ENCODE results near the gene TRPM1. TPM values are rescaled to one million over a fixed set of nuclear protein-coding genes. Genes with fewer than 3 reads are reported as not detected.

TRPM1 gene
- total and polyA plus RNA-seq, 12 donors, result 0.34 TPM; not detected in 11

DNA sequence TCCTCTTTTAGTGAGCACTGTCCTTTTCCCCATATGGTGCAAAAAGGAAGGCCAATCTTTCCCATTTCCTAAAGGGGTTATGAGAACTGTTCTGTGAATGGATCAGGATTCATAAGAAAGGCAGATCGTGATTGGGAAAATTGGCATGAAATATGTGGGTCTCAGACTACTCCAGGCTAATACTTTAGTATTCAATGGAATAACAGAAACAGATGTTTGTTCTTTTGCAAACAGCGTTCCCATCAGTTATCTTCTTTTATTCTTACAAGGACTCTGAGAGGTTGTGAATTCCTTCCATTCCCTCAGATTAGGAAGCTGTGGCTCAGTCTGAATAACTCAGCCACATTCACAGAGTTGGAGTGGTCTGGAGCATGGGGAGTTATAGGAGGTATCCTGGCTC, 58.8 kb downstream of the TRPM1 start:
- Histone ChIP-seq H3K27me3 (no peaks in the 10 kb centered on the region), H3K9me3 (replicated peaks in 1 of 3) (no peaks in the 10 kb centered on the region), H3K4me3 (no peak overlapping the region), H3K4me1 (replicated peaks in 1 of 2) (no peaks in the 10 kb centered on the region), H3K36me3 (replicated peaks in 1 of 2) (no peaks in the 10 kb centered on the region), H3K27ac (no peak overlapping the region)
- DNase-seq, result no peak
- TF ChIP-seq, protein P1, sequence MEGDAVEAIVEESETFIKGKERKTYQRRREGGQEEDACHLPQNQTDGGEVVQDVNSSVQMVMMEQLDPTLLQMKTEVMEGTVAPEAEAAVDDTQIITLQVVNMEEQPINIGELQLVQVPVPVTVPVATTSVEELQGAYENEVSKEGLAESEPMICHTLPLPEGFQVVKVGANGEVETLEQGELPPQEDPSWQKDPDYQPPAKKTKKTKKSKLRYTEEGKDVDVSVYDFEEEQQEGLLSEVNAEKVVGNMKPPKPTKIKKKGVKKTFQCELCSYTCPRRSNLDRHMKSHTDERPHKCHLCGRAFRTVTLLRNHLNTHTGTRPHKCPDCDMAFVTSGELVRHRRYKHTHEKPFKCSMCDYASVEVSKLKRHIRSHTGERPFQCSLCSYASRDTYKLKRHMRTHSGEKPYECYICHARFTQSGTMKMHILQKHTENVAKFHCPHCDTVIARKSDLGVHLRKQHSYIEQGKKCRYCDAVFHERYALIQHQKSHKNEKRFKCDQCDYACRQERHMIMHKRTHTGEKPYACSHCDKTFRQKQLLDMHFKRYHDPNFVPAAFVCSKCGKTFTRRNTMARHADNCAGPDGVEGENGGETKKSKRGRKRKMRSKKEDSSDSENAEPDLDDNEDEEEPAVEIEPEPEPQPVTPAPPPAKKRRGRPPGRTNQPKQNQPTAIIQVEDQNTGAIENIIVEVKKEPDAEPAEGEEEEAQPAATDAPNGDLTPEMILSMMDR (IDR thresholded peaks at IDR 0.05), result no peak
- no peak for TF ChIP-seq POLR2A (IDR thresholded peaks at IDR 0.05)
- intact Hi-C loops (cut with DNase I), result no loop called here
- WGBS, 4 donors, result 59 to 70% (median 69%) methylated on average over 2 of the region's 2 CpGs

DNA sequence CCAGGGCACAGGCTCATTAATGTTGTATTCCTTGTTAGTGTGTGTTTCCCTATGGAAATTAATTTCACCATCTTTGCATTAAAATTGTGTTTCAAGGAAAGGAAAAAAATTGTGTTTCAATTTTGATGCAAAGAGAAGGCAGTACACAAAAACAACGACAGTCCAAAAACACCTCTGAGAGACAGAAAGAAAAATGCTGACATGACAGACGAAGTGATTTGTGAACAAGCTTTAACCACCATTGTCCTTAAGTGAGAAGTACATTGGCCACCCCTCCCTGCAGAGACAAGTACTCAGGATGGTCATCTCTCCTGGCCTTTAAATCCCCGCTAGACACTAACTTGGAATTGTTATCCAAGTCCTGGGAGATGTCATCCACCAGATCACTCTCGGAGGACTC, 59.9 kb downstream of the TRPM1 start:
- H3K4me3 ChIP-seq, result no peak overlapping the region
- H3K27ac ChIP-seq, result no peak overlapping the region
- intact Hi-C loops (cut with DNase I), result no loop called here
- H3K27me3 ChIP-seq, result no peaks in the 10 kb centered on the region
- 80 to 91% (median 85%) methylated on average over 4 of the region's 4 CpGs for WGBS, 4 donors
- H3K9me3 ChIP-seq (replicated peaks in 1 of 3), result no peaks in the 10 kb centered on the region
- no peaks in the 10 kb centered on the region for H3K4me1 ChIP-seq (replicated peaks in 1 of 2)
- DNase-seq, result no peak
- no peaks in the 10 kb centered on the region for H3K36me3 ChIP-seq (replicated peaks in 1 of 2)
- no peak for TF ChIP-seq POLR2A (IDR thresholded peaks at IDR 0.05)
- TF ChIP-seq, protein P1 (IDR thresholded peaks at IDR 0.05), result no peak

DNA sequence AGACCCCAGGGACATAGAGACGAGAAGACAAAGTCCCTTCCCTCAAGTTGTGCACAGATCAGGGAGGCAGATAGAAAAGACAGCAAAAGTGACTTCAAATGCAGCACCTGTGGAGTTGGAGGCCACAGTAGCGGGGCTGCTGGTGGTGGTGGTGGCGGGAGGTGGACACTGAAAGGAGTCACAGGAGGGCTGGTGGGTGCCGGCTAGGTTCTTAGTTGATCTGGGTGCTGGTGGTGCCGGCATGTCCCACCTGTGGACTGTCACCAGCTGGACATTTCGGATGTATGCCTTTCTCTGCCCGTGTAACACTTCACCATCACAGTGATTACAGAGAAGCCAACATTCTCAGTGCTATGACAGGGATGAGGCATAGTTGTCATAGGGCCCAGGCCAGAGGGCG, 60.9 kb downstream of the TRPM1 start:
- Histone ChIP-seq H3K27me3 (no peaks in the 10 kb centered on the region), H3K4me3 (no peak overlapping the region), H3K4me1 (replicated peaks in 1 of 2) (no peaks in the 10 kb centered on the region), H3K36me3 (replicated peaks in 1 of 2) (no peaks in the 10 kb centered on the region), H3K9me3 (replicated peaks in 1 of 3) (no peaks in the 10 kb centered on the region), H3K27ac (no peak overlapping the region)
- intact Hi-C loops (cut with DNase I), result no loop called here
- TF ChIP-seq POLR2A (IDR thresholded peaks at IDR 0.05), result no peak
- TF ChIP-seq, protein P1 (IDR thresholded peaks at IDR 0.05), result no peak
- 82 to 91% (median 87%) methylated on average over 8 of the region's 8 CpGs for WGBS, 4 donors
- DNase-seq, result no peak

DNA sequence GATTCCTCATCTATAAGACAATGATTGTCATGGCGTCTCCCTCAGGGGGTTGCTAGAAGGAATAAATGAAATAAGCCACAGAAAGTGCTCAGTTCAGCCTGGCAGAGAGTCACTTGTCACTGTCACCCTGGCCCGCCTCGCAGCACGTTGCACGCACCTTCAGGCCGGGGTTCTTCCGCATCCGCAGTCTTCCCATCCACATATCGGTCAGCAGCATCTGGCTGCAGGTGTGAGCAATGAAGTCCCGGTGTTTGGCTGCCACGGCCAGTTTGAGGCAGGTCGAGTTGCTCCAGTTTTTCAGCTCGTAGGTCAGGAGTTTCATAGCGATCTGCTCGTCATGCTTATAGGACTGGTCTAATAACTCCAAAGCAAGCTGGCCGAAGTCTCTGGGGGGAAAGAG, 61.6 kb downstream of the TRPM1 start:
- TF ChIP-seq, protein P1 (IDR thresholded peaks at IDR 0.05), result no peak
- no peak for TF ChIP-seq POLR2A (IDR thresholded peaks at IDR 0.05)
- Histone ChIP-seq H3K27ac (no peak overlapping the region), H3K36me3 (replicated peaks in 1 of 2) (no peaks in the 10 kb centered on the region), H3K4me3 (no peak overlapping the region), H3K9me3 (replicated peaks in 1 of 3) (no peaks in the 10 kb centered on the region), H3K27me3 (no peaks in the 10 kb centered on the region), H3K4me1 (replicated peaks in 1 of 2) (no peaks in the 10 kb centered on the region)
- DNase-seq, result no peak
- WGBS, 4 donors, result 87 to 96% (median 92%) methylated on average over 16 of the region's 16 CpGs
- intact Hi-C loops (cut with DNase I), result no loop called here

Measured in adrenal gland (tissue), 12 donors.